PFSK-1 (cell line): ENCODE measurements around the gene CASK.

Source experiments
- POLR2AphosphoS5 ChIP-seq: IDR thresholded peaks from 2 replicates; pipeline ENCODE4 v1.6.1; 2012; ENCODE audit warnings: low read depth, mild to moderate bottlenecking, control low read depth, low read length, moderate library complexity
- REST ChIP-seq, 2 experiments: IDR thresholded peaks; 2 replicates each; pipeline versions ENCODE4 v1.6.1 to v1.8.0; 2011 to 2012; ENCODE audit warnings: low read depth in 2 of 2, low read length in 2 of 2, control low read depth in 1 of 2, inconsistent platforms in 1 of 2, mild to moderate bottlenecking in 1 of 2, moderate library complexity in 1 of 2; ENCODE audit not compliant: insufficient read depth in 1 of 2
- SIN3A ChIP-seq: IDR thresholded peaks from 2 replicates; pipeline ENCODE4 v1.6.1; 2012; ENCODE audit warnings: mild to moderate bottlenecking, low read length, moderate library complexity, borderline replicate concordance; ENCODE audit not compliant: insufficient read depth
- TAF1 ChIP-seq: IDR thresholded peaks from 2 replicates; pipeline ENCODE4 v1.6.1; 2012; ENCODE audit warnings: low read length, control low read depth, borderline replicate concordance; ENCODE audit not compliant: insufficient read depth

DNA sequence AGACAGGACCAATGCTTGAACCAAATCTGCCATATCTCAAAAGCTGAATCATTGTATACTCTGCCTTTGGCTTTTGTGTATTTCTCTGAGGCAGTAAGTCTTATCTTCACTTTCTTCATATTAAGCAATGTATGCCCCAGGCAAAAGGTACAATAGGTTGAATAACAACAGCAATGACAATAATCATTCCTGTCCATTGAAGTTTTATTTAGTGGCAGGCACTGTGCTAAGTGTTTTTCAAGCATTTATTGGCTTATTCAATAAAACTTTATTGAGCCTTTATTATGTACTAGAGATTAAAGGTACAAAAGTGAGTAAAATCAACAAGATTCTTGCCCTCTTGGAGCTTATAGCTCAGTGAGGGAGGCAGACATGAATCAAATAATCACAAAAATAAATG is 8.2 kb upstream of the CASK start:
- TF ChIP-seq SIN3A (no peak), REST (IDR thresholded peaks at IDR 0.05; ENCODE audit: insufficient read depth in 1 of 2, low read depth in 2 of 2, low read length in 2 of 2) (no peak), POLR2AphosphoS5 (no peak), TAF1 (no peak)
